ENCODE measurements around the gene BLNK.

BLNK gene

DNA sequence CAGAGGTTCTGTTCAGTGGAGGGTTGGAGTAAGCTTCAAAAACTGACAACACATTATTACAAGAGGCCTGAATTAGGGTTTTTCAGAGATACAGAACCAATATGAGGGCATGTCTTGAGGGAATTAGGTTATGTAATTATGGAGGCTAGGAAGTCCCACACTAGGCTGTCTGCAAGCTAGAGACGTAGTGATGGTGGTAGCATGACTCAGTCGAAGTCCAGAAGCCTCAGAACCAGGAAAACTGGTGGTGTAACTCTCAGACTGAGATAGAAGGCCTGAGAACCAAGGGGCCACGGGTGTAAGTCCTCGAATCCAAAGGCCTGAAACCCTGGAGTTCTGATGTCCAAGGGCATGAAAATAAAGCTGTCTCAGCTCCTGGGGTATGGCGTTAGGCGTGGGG lies 105.6 kb downstream of the BLNK start:
- in situ Hi-C loops (cut with MboI; ENCODE audit: low sequenced_read_pairs), result no loop called here

GRCh38 chr10:96153070-96153469 lies 118.3 kb downstream of the BLNK start:
- in situ Hi-C loops (cut with MboI; ENCODE audit: low sequenced_read_pairs), result no loop called here

GRCh38 chr10:96152437-96152836 lies 118.9 kb downstream of the BLNK start:
- in situ Hi-C loops (cut with MboI; ENCODE audit: low sequenced_read_pairs), result no loop called here
